SHP77 (cell line): ENCODE measurements around the gene KCNE1.
"Not testable (repeated sequence)": the region's sequence is repeated elsewhere in the genome, so short reads cannot be mapped to it uniquely, and the experiment has no call there.

ENCODE experiments used
- DNase-seq, 2 experiments: peaks; one replicate each; lab custom pipeline; 2025; lab: John Stamatoyannopoulos, UW

KCNE1 gene

GRCh38 chr21:34407294-34407693 is 104.7 kb downstream of the KCNE1 start:
- not testable (repeated sequence) for DNase-seq

- DNase-seq: not testable (repeated sequence)
These were observed 105.3 kb downstream of the KCNE1 start for GRCh38 chr21:34406676-34407075.

GRCh38 chr21:34406102-34406501 is 105.9 kb downstream of the KCNE1 start:
- not testable (repeated sequence) for DNase-seq

- not testable (repeated sequence) for DNase-seq
These were observed 106.3 kb downstream of the KCNE1 start for GRCh38 chr21:34405686-34406085.

GRCh38 chr21:34404742-34405141 is 107.3 kb downstream of the KCNE1 start:
- DNase-seq: not testable (repeated sequence)

- not testable (repeated sequence) for DNase-seq
These were observed 111.5 kb downstream of the KCNE1 start for GRCh38 chr21:34400522-34400921.
